ENCODE measurements around the gene CPOX. TPM values are rescaled to one million over a fixed set of nuclear protein-coding genes. Genes with fewer than 3 reads are reported as not detected.
A peak's percentile ranks its signal among the peaks of the same experiment; 100 is the strongest.

The CPOX gene
- total RNA-seq, 6 donors from 2014 or later = 13.4 to 44.0 (median 23.6) TPM

GRCh38 chr3:98580401-98581386, 12.7 kb downstream of the CPOX start:
- no peaks in the 10 kb centered on the region for H3K4me1 ChIP-seq
- WGBS, 2 donors = 89 to 92% methylated on average over 8 of the region's 8 CpGs
- no peak overlapping the region for H3K27ac ChIP-seq
- TF ChIP-seq POLR2A (IDR thresholded peaks at IDR 0.05) (no peak), CTCF (IDR thresholded peaks at IDR 0.05) (no peak), POLR2AphosphoS5 (IDR thresholded peaks at IDR 0.05) (no peak), EP300 (IDR thresholded peaks at IDR 0.05) (no peak)
- peaks cover 0 to 59% (median 18%) of the 10 kb centered on the region in 4 donors for H3K36me3 ChIP-seq
- no peaks in the 10 kb centered on the region for H3K27me3 ChIP-seq
- H3K4me3 ChIP-seq = no peak overlapping the region
- ATAC-seq (ENCODE audit: low FRiP score in 2 of 2) (no peak), DNase-seq (no peak)
- H3K9me3 ChIP-seq = no peaks in the 10 kb centered on the region

GRCh38 chr3:98577178-98577895, 16.1 kb downstream of the CPOX start:
- DNase-seq (no peak), ATAC-seq (ENCODE audit: low FRiP score in 2 of 2) (no peak)
- TF ChIP-seq CTCF (IDR thresholded peaks at IDR 0.05) = no peak
- TF ChIP-seq POLR2AphosphoS5 (IDR thresholded peaks at IDR 0.05) = no peak
- TF ChIP-seq POLR2A (IDR thresholded peaks at IDR 0.05) = no peak
- TF ChIP-seq EP300 (IDR thresholded peaks at IDR 0.05) = no peak
- H3K27me3 ChIP-seq = no peaks in the 10 kb centered on the region
- no peaks in the 10 kb centered on the region for H3K4me1 ChIP-seq
- 80 to 85% methylated on average over 4 of the region's 4 CpGs for WGBS, 2 donors
- peaks cover 0 to 43% (median 14%) of the 10 kb centered on the region in 4 donors for H3K36me3 ChIP-seq
- H3K9me3 ChIP-seq = no peaks in the 10 kb centered on the region
- no peak overlapping the region for H3K4me3 ChIP-seq
- H3K27ac ChIP-seq = no peak overlapping the region

- TF ChIP-seq CTCF (IDR thresholded peaks at IDR 0.05) = no peak
- no peak for TF ChIP-seq POLR2A (IDR thresholded peaks at IDR 0.05)
- TF ChIP-seq POLR2AphosphoS5 (IDR thresholded peaks at IDR 0.05) = no peak
- TF ChIP-seq EP300 (IDR thresholded peaks at IDR 0.05) = no peak
- WGBS, 2 donors = 84 to 88% methylated on average over 6 of the region's 6 CpGs
- ATAC-seq (ENCODE audit: low FRiP score in 2 of 2) (no peak), DNase-seq (no peak)
- Histone ChIP-seq H3K4me1 (no peaks in the 10 kb centered on the region), H3K36me3 (peaks cover 0 to 19% (median 3%) of the 10 kb centered on the region in 4 donors), H3K27ac (no peak overlapping the region), H3K4me3 (no peak overlapping the region), H3K27me3 (no peaks in the 10 kb centered on the region), H3K9me3 (no peaks in the 10 kb centered on the region)
Measured at GRCh38 chr3:98574132-98574531, 19.3 kb downstream of the CPOX start.

GRCh38 chr3:98573181-98573728, 20.2 kb downstream of the CPOX start:
- DNase-seq = no peak

More at GRCh38 chr3:98573181-98573728, 20.2 kb downstream of the CPOX start:
- H3K4me1 ChIP-seq = no peaks in the 10 kb centered on the region
- no peak overlapping the region for H3K27ac ChIP-seq
- no peak for ATAC-seq (ENCODE audit: low FRiP score in 2 of 2)
- TF ChIP-seq CTCF (IDR thresholded peaks at IDR 0.05) = peak in 2 of 6 experiments; percentile 17 to 33
- no peak for TF ChIP-seq EP300 (IDR thresholded peaks at IDR 0.05)
- H3K36me3 ChIP-seq = peaks cover 0 to 10% (median 2%) of the 10 kb centered on the region in 4 donors
- H3K27me3 ChIP-seq = no peaks in the 10 kb centered on the region
- H3K9me3 ChIP-seq = no peaks in the 10 kb centered on the region
- H3K4me3 ChIP-seq = no peak overlapping the region
- 42 to 49% methylated on average over 2 of the region's 2 CpGs for WGBS, 2 donors
